Lower lobe of right lung (tissue), 2 donors: ENCODE results near the gene AP2A2. TPM values are rescaled to one million over a fixed set of nuclear protein-coding genes. Genes with fewer than 3 reads are reported as not detected.

Source experiments
- ATAC-seq, 2 donors: fragments of 200-7000 bp; cut with Tn5 transposase; one replicate each; pipeline ENCODE4 v1.9.1; 2020 to 2022; ENCODE audit warnings: mild to moderate bottlenecking in 2 of 2, moderate library complexity in 2 of 2
- DNase-seq: peaks from one replicate; pipeline ENCODE4 v3.0.0-alpha.2; 2020
- H3K27ac ChIP-seq: fragments of 200-600 bp; one replicate; pipeline ENCODE4 v1.8.0; 2022
- H3K27me3 ChIP-seq: fragments of 200-600 bp; one replicate; pipeline ENCODE4 v1.8.0; 2022; ENCODE audit warnings: low read depth
- H3K36me3 ChIP-seq: fragments of 200-600 bp; one replicate; pipeline ENCODE4 v1.8.0; 2022; ENCODE audit warnings: mild to moderate bottlenecking
- H3K4me1 ChIP-seq: fragments of 200-600 bp; one replicate; pipeline ENCODE4 v1.8.0; 2022
- H3K4me3 ChIP-seq: fragments of 200-600 bp; one replicate; pipeline ENCODE4 v1.8.0; 2022; ENCODE audit warnings: mild to moderate bottlenecking
- H3K9me3 ChIP-seq: fragments of 200-600 bp; one replicate; pipeline ENCODE4 v1.8.0; 2022
- intact Hi-C: fragments of 100-400 bp; cut with DNase I; formaldehyde crosslinking; loops from one replicate; pipeline ENCODE4 v1.11.0; 2022
- total RNA-seq: library from RNA; stranded (reverse); fragmentation: NEBNext Ultra II Directional; extraction: Animal tissue kit (Norgen Biotek cat#: 25700); gene quantifications from one replicate; pipeline ENCODE4 v1.2.1, GENCODE V29; 2021
- TF ChIP-seq, protein P1 (sequence below): fragments of 200-600 bp; IDR thresholded peaks from one replicate; pipeline ENCODE4 v1.8.0; 2022; ENCODE audit warnings: antibody characterized with exemption, mild to moderate bottlenecking
- donor health status: DM: no; HTN: yes; CAD: no; lungs with severe emphysema.

The AP2A2 gene
- total RNA-seq, 1 donor from 2014 or later = 130 TPM

DNA sequence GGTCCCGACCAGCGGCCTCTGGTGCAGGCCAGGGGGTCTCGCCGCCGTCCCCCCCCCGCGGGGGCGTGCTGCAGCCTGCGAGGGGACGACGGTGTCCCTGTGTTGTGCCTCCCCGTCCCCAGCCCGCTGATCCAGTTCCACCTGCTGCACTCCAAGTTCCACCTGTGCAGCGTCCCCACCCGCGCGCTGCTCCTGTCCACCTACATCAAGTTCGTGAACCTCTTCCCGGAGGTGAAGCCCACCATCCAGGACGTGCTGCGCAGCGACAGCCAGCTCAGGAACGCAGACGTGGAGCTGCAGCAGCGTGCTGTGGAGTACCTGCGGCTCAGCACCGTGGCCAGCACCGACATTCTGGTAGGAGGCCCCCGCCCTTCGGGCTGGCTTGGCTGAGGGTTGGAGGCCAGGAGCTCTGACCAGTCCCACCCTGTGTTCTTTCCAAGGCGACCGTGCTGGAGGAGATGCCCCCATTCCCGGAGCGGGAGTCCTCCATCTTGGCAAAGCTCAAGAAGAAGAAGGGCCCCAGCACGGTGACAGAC, 68.0 kb downstream of the AP2A2 start:
- intact Hi-C loops = no loop called here
- ATAC-seq (no peak), DNase-seq (no peak)
- peaks cover 77% of the 10 kb centered on the region for H3K36me3 ChIP-seq
- H3K9me3 ChIP-seq = no peaks in the 10 kb centered on the region
- no peak overlapping the region for H3K27ac ChIP-seq
- no peaks in the 10 kb centered on the region for H3K4me1 ChIP-seq
- no peaks in the 10 kb centered on the region for H3K27me3 ChIP-seq
- H3K4me3 ChIP-seq = no peak overlapping the region
- TF ChIP-seq, protein P1, sequence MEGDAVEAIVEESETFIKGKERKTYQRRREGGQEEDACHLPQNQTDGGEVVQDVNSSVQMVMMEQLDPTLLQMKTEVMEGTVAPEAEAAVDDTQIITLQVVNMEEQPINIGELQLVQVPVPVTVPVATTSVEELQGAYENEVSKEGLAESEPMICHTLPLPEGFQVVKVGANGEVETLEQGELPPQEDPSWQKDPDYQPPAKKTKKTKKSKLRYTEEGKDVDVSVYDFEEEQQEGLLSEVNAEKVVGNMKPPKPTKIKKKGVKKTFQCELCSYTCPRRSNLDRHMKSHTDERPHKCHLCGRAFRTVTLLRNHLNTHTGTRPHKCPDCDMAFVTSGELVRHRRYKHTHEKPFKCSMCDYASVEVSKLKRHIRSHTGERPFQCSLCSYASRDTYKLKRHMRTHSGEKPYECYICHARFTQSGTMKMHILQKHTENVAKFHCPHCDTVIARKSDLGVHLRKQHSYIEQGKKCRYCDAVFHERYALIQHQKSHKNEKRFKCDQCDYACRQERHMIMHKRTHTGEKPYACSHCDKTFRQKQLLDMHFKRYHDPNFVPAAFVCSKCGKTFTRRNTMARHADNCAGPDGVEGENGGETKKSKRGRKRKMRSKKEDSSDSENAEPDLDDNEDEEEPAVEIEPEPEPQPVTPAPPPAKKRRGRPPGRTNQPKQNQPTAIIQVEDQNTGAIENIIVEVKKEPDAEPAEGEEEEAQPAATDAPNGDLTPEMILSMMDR = no peak

- ATAC-seq (no peak), DNase-seq (no peak)
- Histone ChIP-seq H3K9me3 (no peaks in the 10 kb centered on the region), H3K36me3 (peaks cover 77% of the 10 kb centered on the region), H3K27ac (no peak overlapping the region), H3K4me3 (no peak overlapping the region), H3K27me3 (no peaks in the 10 kb centered on the region), H3K4me1 (no peaks in the 10 kb centered on the region)
- intact Hi-C loops = no loop called here
- TF ChIP-seq, protein P1 = no peak
Observed at GRCh38 chr11:995044-995751, 69.5 kb downstream of the AP2A2 start.

GRCh38 chr11:995752-996420, 70.2 kb downstream of the AP2A2 start:
- H3K9me3 ChIP-seq = no peaks in the 10 kb centered on the region
- peaks cover 82% of the 10 kb centered on the region for H3K36me3 ChIP-seq
- no peak overlapping the region for H3K27ac ChIP-seq
- no peak for DNase-seq
- H3K4me1 ChIP-seq = no peaks in the 10 kb centered on the region
- TF ChIP-seq, protein P1 = no peak
- intact Hi-C loops = no loop called here
- no peaks in the 10 kb centered on the region for H3K27me3 ChIP-seq
- no peak for ATAC-seq
- H3K4me3 ChIP-seq = no peak overlapping the region

GRCh38 chr11:996681-997080, 71.0 kb downstream of the AP2A2 start:
- intact Hi-C loops = no loop called here
- no peaks in the 10 kb centered on the region for H3K27me3 ChIP-seq
- H3K4me3 ChIP-seq = no peak overlapping the region
- DNase-seq (no peak), ATAC-seq (no peak)
- H3K36me3 ChIP-seq = peaks cover 90% of the 10 kb centered on the region
- no peak overlapping the region for H3K27ac ChIP-seq
- H3K9me3 ChIP-seq = no peaks in the 10 kb centered on the region
- H3K4me1 ChIP-seq = no peaks in the 10 kb centered on the region
- TF ChIP-seq, protein P1 = no peak

DNA sequence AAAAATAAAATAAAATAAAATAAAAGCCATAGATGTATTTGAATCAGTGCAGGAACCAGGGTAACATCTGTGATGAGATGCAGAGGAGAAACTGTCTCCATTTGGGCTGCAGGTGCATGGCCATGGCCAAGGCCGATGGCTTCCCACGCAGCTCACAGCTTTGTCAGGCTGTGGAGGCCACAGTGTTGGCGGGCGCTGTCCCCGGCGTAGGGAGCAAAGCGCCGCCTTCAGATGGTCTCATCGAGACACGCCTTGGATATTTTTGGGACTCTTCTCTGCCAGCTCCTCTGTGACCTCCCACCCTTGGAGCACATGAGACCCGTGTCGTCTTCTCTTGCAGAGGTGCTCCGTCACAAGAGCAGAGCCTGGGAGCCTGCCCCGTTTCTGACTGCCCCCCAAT, 72.2 kb downstream of the AP2A2 start:
- intact Hi-C loops = no loop called here
- TF ChIP-seq, protein P1 = no peak
- H3K36me3 ChIP-seq = peaks cover 90% of the 10 kb centered on the region
- H3K4me1 ChIP-seq = no peaks in the 10 kb centered on the region
- no peak overlapping the region for H3K4me3 ChIP-seq
- DNase-seq (no peak), ATAC-seq (no peak)
- no peaks in the 10 kb centered on the region for H3K27me3 ChIP-seq
- H3K9me3 ChIP-seq = no peaks in the 10 kb centered on the region
- H3K27ac ChIP-seq = no peak overlapping the region
